Right atrium auricular region (tissue), 2 donors: Measurements from ENCODE around the gene CDH1. TPM values are rescaled to one million over a fixed set of nuclear protein-coding genes. Genes with fewer than 3 reads are reported as not detected.
"Not testable (repeated sequence)": the region's sequence is repeated elsewhere in the genome, so short reads cannot be mapped to it uniquely, and the experiment has no call there.

Experiments used
- DNase-seq: peaks from one replicate; pipeline ENCODE4 v3.0.0-alpha.2; 2019; ENCODE audit warnings: low spot score
- H3K27ac ChIP-seq, 2 donors: fragments of 200-600 bp; sonication (generic); 1 replicate in 1 of 2; 2 replicates in 1 of 2; pipeline ENCODE4 v1.5.1; 2016 to 2019
- H3K27me3 ChIP-seq, 2 donors: fragments of 200-600 bp; sonication (generic); one replicate each; pipeline versions ENCODE4 v1.5.1 to v1.6.0; 2017 to 2019
- H3K36me3 ChIP-seq: fragments of 200-600 bp; sonication (generic); one replicate; pipeline ENCODE4 v1.5.1; 2016
- H3K4me1 ChIP-seq, 2 donors: fragments of 200-600 bp; sonication (generic); one replicate each; pipeline versions ENCODE4 v1.5.1 to v1.6.0; 2017 to 2019
- H3K4me3 ChIP-seq, 2 donors: fragments of 200-600 bp; sonication (generic); 1 replicate in 1 of 2; 2 replicates in 1 of 2; pipeline ENCODE4 v1.5.1; 2017 to 2019; ENCODE audit warnings: mild to moderate bottlenecking in 1 of 2, moderate library complexity in 1 of 2
- H3K9me3 ChIP-seq, 2 donors: fragments of 200-600 bp; sonication (generic); one replicate each; pipeline ENCODE4 v1.5.1; 2019
- total RNA-seq, 2 donors: library from RNA; depleted of rRNA; stranded (reverse); fragments of >200 nt; gene quantifications; one replicate each; pipeline ENCODE4 v1.1.0, GENCODE V29; 2016
- TF ChIP-seq, protein P1 (sequence below), 2 donors: fragments of 200-600 bp; sonication (generic); IDR thresholded peaks; one replicate each; pipeline ENCODE4 v1.5.1; 2019; ENCODE audit warnings: antibody characterized with exemption in 2 of 2

The CDH1 gene
- total RNA-seq, 2 donors from 2014 or later: 0.93 to 1.4 TPM

DNA sequence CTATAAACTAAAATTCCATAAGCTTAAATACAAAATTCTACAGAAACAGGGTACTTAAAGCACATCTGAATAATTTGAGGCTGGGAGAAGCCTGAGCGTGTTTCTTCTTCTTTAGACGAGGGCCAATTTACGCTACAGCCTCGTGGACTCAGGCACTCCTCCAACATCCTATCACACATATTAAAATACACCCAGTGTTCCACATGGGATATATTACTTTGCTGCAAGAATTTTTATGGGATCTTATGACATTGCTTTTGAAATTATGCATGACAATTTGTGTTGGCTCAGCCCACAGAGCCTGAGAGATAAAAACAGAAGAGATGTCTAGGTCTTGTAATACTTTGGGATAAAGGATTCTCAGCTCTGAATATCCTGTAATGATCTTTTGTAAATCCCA lies 102.7 kb downstream of the CDH1 start:
- TF ChIP-seq, protein P1, sequence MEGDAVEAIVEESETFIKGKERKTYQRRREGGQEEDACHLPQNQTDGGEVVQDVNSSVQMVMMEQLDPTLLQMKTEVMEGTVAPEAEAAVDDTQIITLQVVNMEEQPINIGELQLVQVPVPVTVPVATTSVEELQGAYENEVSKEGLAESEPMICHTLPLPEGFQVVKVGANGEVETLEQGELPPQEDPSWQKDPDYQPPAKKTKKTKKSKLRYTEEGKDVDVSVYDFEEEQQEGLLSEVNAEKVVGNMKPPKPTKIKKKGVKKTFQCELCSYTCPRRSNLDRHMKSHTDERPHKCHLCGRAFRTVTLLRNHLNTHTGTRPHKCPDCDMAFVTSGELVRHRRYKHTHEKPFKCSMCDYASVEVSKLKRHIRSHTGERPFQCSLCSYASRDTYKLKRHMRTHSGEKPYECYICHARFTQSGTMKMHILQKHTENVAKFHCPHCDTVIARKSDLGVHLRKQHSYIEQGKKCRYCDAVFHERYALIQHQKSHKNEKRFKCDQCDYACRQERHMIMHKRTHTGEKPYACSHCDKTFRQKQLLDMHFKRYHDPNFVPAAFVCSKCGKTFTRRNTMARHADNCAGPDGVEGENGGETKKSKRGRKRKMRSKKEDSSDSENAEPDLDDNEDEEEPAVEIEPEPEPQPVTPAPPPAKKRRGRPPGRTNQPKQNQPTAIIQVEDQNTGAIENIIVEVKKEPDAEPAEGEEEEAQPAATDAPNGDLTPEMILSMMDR (IDR thresholded peaks at IDR 0.05): no peak
- H3K27me3 ChIP-seq: no peaks in the 10 kb centered on the region
- no peak overlapping the region for H3K4me3 ChIP-seq
- no peaks in the 10 kb centered on the region for H3K36me3 ChIP-seq
- H3K9me3 ChIP-seq: no peaks in the 10 kb centered on the region
- H3K27ac ChIP-seq: no peak overlapping the region
- DNase-seq: no peak
- H3K4me1 ChIP-seq: peaks cover 0 to 10% of the 10 kb centered on the region in 2 donors

DNA sequence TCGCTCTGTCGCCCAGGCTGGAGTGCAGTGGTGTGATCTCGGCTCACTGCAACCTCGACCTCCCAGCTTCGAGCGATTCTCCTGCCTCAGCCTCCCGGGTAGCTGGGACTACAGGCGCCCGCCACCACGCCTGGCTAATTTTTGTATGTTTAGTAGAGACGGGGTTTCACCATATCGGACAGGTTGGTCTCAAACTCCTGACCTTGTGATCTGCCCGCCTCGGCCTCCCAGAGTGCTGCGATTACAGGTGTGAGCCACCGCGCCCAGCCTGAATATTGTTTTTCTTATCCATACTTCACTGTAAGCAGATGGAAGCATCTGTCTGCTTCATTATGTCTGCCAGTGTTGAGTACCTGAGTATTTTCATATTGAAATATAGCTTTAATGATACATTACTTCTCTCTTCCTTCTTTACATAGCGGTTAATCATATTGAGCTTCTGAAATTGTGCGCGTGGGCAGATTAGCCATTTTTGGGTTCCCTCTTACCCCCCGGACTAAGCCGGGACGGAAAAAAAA lies 105.9 kb downstream of the CDH1 start:
- not testable (repeated sequence) for DNase-seq, H3K27me3 ChIP-seq, H3K4me1 ChIP-seq, H3K36me3 ChIP-seq, H3K9me3 ChIP-seq
- peak overlapping the region; percentile 84 to 87 for H3K4me3 ChIP-seq
- H3K27ac ChIP-seq: peak overlapping the region; percentile 83 to 86

GRCh38 chr16:68843482-68844210 lies 106.6 kb downstream of the CDH1 start, which contains the start of gene TANGO6:
Gene TANGO6 (plus strand): TSS chr16:68843531. CDS start chr16:68843618, 87 bp downstream.
- Histone ChIP-seq H3K9me3 (no peaks in the 10 kb centered on the region), H3K27ac (peak within 1 kb of the TSS; percentile 83 to 86), H3K4me3 (peak within 1 kb of the TSS; percentile 84 to 87), H3K27me3 (no peaks in the 10 kb centered on the region), H3K4me1 (peaks cover 0 to 10% of the 10 kb centered on the region in 2 donors), H3K36me3 (no peaks in the 10 kb centered on the region)
- TF ChIP-seq, protein P1 (IDR thresholded peaks at IDR 0.05): peak in 1 of 2 donors; percentile 17
- DNase-seq: peak; percentile 83

DNA sequence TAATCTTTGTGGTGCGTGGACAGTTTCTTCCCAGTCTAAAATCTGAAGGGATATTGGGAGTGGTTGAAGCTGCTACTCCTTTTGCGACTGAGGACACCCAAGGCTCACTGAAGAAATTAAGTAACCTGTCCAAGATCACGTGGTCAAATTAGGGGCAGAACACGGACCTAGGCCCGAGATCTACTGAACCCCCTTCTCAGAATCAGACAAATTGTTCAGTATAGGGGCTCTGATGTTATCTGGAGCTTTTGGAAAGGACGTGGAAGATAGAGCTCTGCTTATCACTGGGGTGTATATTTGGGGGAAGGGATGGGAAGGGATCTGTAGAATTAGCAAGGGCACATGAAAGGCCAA lies 107.1 kb downstream of the CDH1 start:
- DNase-seq: no peak
- no peaks in the 10 kb centered on the region for H3K36me3 ChIP-seq
- no peaks in the 10 kb centered on the region for H3K9me3 ChIP-seq

GRCh38 chr16:68848786-68849185 lies 111.7 kb downstream of the CDH1 start:
- Histone ChIP-seq H3K27me3 (no peaks in the 10 kb centered on the region), H3K36me3 (no peaks in the 10 kb centered on the region), H3K4me3 (no peak overlapping the region), H3K9me3 (no peaks in the 10 kb centered on the region), H3K27ac (no peak overlapping the region), H3K4me1 (peaks cover 0 to 5% of the 10 kb centered on the region in 2 donors)
- no peak for DNase-seq
- TF ChIP-seq, protein P1 (IDR thresholded peaks at IDR 0.05): no peak

More for the DNA sequence above, 107.1 kb downstream of the CDH1 start:
- Histone ChIP-seq H3K4me1 (peaks cover 0 to 10% of the 10 kb centered on the region in 2 donors), H3K27ac (peak overlapping the region; percentile 83 to 86), H3K4me3 (peak overlapping the region; percentile 84 to 87), H3K27me3 (no peaks in the 10 kb centered on the region)
- TF ChIP-seq, protein P1 (IDR thresholded peaks at IDR 0.05): no peak

GRCh38 chr16:68850481-68850880 lies 113.4 kb downstream of the CDH1 start:
- no peaks in the 10 kb centered on the region for H3K9me3 ChIP-seq
- no peaks in the 10 kb centered on the region for H3K27me3 ChIP-seq
- no peak overlapping the region for H3K27ac ChIP-seq
- DNase-seq: no peak
- no peaks in the 10 kb centered on the region for H3K4me1 ChIP-seq
- TF ChIP-seq, protein P1 (IDR thresholded peaks at IDR 0.05): no peak
- no peak overlapping the region for H3K4me3 ChIP-seq
- no peaks in the 10 kb centered on the region for H3K36me3 ChIP-seq
